ENCODE measurements around the gene CYB561D1. TPM values are rescaled to one million over a fixed set of nuclear protein-coding genes. Genes with fewer than 3 reads are reported as not detected.

The CYB561D1 gene
- total and polyA plus RNA-seq, 9 of the 15 experiments (the other 6 are each of a cell fraction or from before 2014, with no cell fraction given) = 0.71 to 7.2 (median 3.5) TPM

GRCh38 chr1:109478806-109479205 is 15.1 kb upstream of the CYB561D1 start (continued):
- peak; percentile 99 for TF ChIP-seq REST (IDR thresholded peaks at IDR 0.05; ENCODE audit: borderline replicate concordance)
- TF ChIP-seq REST (CRISPR knock-in tag; IDR thresholded peaks at IDR 0.05; ENCODE audit: low read depth) = peak; percentile 91
- peak; percentile 25; the same call in 1 of the 2 replicates for TF ChIP-seq USF1 (CRISPR knock-in tag; IDR thresholded peaks at IDR 0.05)
- TF ChIP-seq HES1 (IDR thresholded peaks at IDR 0.05; ENCODE audit: low read depth) = no peak
- peak; percentile 64 for TF ChIP-seq BHLHE40 (IDR thresholded peaks at IDR 0.05; ENCODE audit: low read length)
- no peak for TF ChIP-seq ZNF785 (CRISPR knock-in tag; IDR thresholded peaks at IDR 0.05)
- peak; percentile 71; the same call in 1 of the 2 replicates for TF ChIP-seq CTBP1 (IDR thresholded peaks at IDR 0.05; ENCODE audit: borderline replicate concordance)
- no peak for TF ChIP-seq CREB5 (CRISPR knock-in tag; IDR thresholded peaks at IDR 0.05)
- TF ChIP-seq HDAC2 (IDR thresholded peaks at IDR 0.05) = peak; percentile 44; the same call in 1 of the 2 replicates
- 0 out of 4 replicates have a peak, but pooled peaks of 1 of the 2 experiments have one; percentile 33 for TF ChIP-seq FOXA3 (CRISPR knock-in tag; conservative IDR thresholded peaks at IDR 0.05 in 1 of 2, IDR thresholded peaks at IDR 0.05 in 1 of 2)
- peak; percentile 81 for TF ChIP-seq ZEB2 (IDR thresholded peaks at IDR 0.05)
- TF ChIP-seq JUN (IDR thresholded peaks at IDR 0.05; ENCODE audit: borderline replicate concordance, low read depth, low read length) = no peak
- TF ChIP-seq JUN (CRISPR knock-in tag; IDR thresholded peaks at IDR 0.05; ENCODE audit: borderline replicate concordance) = peak; percentile 57; the same call in 1 of the 2 replicates
- TF ChIP-seq ZBTB33 (CRISPR knock-in tag; IDR thresholded peaks at IDR 0.05) = peak; percentile 53; the same call in 1 of the 2 replicates
- TF ChIP-seq ZNF311 (CRISPR knock-in tag; IDR thresholded peaks at IDR 0.05) = no peak
- peak in 1 of 2 experiments; percentile 51; a peak in 1 of 4 replicates for TF ChIP-seq RCOR1 (IDR thresholded peaks at IDR 0.05; ENCODE audit: borderline replicate concordance in 1 of 2, low read depth in 2 of 2, low read length in 2 of 2)

All from K562 (cell line).